WTC11 (cell line): ENCODE results near the gene XRN1. TPM values are rescaled to one million over a fixed set of nuclear protein-coding genes. Genes with fewer than 3 reads are reported as not detected.

ENCODE experiments used
- ATAC-seq: fragments of 200-7000 bp; cut with Tn5 transposase; 2 replicates; pipeline ENCODE4 v1.10.0; 2021; ENCODE audit warnings: mild to moderate bottlenecking, moderate library complexity
- CTCF ChIA-PET: fragments of 300-600 bp; sonication (Branson Sonifier 250); formaldehyde crosslinking; loops from one replicate; lab custom pipeline; 2021; ENCODE audit warnings: antibody characterized with exemption; lab: Charles Lee
- POLR2A ChIA-PET: fragments of 350-600 bp; sonication (Branson Sonifier 250); formaldehyde crosslinking; loops from one replicate; lab custom pipeline; 2021; ENCODE audit warnings: antibody characterized with exemption; lab: Charles Lee
- DNase-seq: peaks from one replicate; pipeline ENCODE4 v3.0.0; 2021; ENCODE audit warnings: low spot score
- H3K27ac Mint-ChIP-seq: 2 replicates; pipeline ENCODE4 v1.8.0; 2021; ENCODE audit warnings: mixed read lengths
- H3K27me3 Mint-ChIP-seq: 2 replicates; pipeline ENCODE4 v1.8.0; 2021; ENCODE audit warnings: low read depth, mild to moderate bottlenecking, moderate library complexity, mixed read lengths
- H3K36me3 Mint-ChIP-seq: 2 replicates; pipeline ENCODE4 v1.8.0; 2021; ENCODE audit warnings: mixed read lengths
- H3K4me1 Mint-ChIP-seq: 2 replicates; pipeline ENCODE4 v1.8.0; 2022; ENCODE audit warnings: mixed read lengths
- H3K4me3 Mint-ChIP-seq: 2 replicates; pipeline ENCODE4 v1.8.0; 2021; ENCODE audit warnings: mild to moderate bottlenecking, moderate library complexity, mixed read lengths
- H3K9me3 Mint-ChIP-seq: 2 replicates; pipeline ENCODE4 v1.8.0; 2021; ENCODE audit warnings: mixed read lengths
- CREB1 ChIP-seq: sonication (generic); formaldehyde crosslinking; IDR thresholded peaks from 2 replicates; pipeline ENCODE4 v1.8.0; 2023; ENCODE audit warnings: mild to moderate bottlenecking, missing genetic modification reagents
- CREM ChIP-seq: sonication (generic); formaldehyde crosslinking; IDR thresholded peaks from 2 replicates; pipeline ENCODE4 v1.8.1; 2022; ENCODE audit warnings: mild to moderate bottlenecking, missing genetic modification reagents, moderate library complexity
- ETV6 ChIP-seq: sonication (generic); formaldehyde crosslinking; IDR thresholded peaks from 2 replicates; pipeline ENCODE4 v1.8.1; 2022; ENCODE audit warnings: mild to moderate bottlenecking, missing genetic modification reagents
- GABPB1 ChIP-seq: sonication (generic); formaldehyde crosslinking; IDR thresholded peaks from 2 replicates; pipeline ENCODE4 v1.8.1; 2023; ENCODE audit warnings: mild to moderate bottlenecking, missing genetic modification reagents
- HMGA2 ChIP-seq: fragments of 250-450 bp; sonication (Bioruptor Pico); IDR thresholded peaks from 2 replicates; pipeline ENCODE4 v1.4.0; 2021; ENCODE audit warnings: mild to moderate bottlenecking, moderate library complexity
- HMGXB4 ChIP-seq: sonication (generic); formaldehyde crosslinking; IDR thresholded peaks from 2 replicates; pipeline ENCODE4 v1.8.1; 2023; ENCODE audit warnings: mild to moderate bottlenecking, moderate library complexity, missing genetic modification reagents
- IRF1 ChIP-seq: sonication (generic); formaldehyde crosslinking; IDR thresholded peaks from 2 replicates; pipeline ENCODE4 v1.8.0; 2023; ENCODE audit warnings: missing genetic modification reagents
- MAX ChIP-seq: sonication (generic); formaldehyde crosslinking; IDR thresholded peaks from 2 replicates; pipeline ENCODE4 v1.8.0; 2022; ENCODE audit warnings: mild to moderate bottlenecking, missing genetic modification reagents
- PRDM15 ChIP-seq: sonication (generic); formaldehyde crosslinking; IDR thresholded peaks from 2 replicates; pipeline ENCODE4 v1.8.0; 2022; ENCODE audit warnings: missing genetic modification reagents
- PREB ChIP-seq: sonication (generic); formaldehyde crosslinking; IDR thresholded peaks from 2 replicates; pipeline ENCODE4 v1.8.1; 2022; ENCODE audit warnings: mild to moderate bottlenecking, missing genetic modification reagents, moderate library complexity, borderline replicate concordance
- RELA ChIP-seq: sonication (generic); formaldehyde crosslinking; IDR thresholded peaks from 2 replicates; pipeline ENCODE4 v1.8.1; 2022; ENCODE audit warnings: missing genetic modification reagents, mild to moderate bottlenecking, borderline replicate concordance
- SMAD3 ChIP-seq: sonication (generic); formaldehyde crosslinking; IDR thresholded peaks from 2 replicates; pipeline ENCODE4 v1.8.0; 2022; ENCODE audit warnings: missing genetic modification reagents, mild to moderate bottlenecking, borderline replicate concordance
- SP1 ChIP-seq: sonication (generic); formaldehyde crosslinking; conservative IDR thresholded peaks from 2 replicates; pipeline ENCODE4 v1.8.1; 2022; ENCODE audit warnings: missing genetic modification reagents
- TEAD1 ChIP-seq: sonication (generic); formaldehyde crosslinking; IDR thresholded peaks from 2 replicates; pipeline ENCODE4 v1.8.0; 2022; ENCODE audit warnings: mild to moderate bottlenecking, missing genetic modification reagents
- TP53 ChIP-seq: sonication (generic); formaldehyde crosslinking; IDR thresholded peaks from 2 replicates; pipeline ENCODE4 v1.8.1; 2023; ENCODE audit warnings: mild to moderate bottlenecking, missing genetic modification reagents
- USF1 ChIP-seq: sonication (generic); formaldehyde crosslinking; IDR thresholded peaks from 2 replicates; pipeline ENCODE4 v1.8.0; 2022; ENCODE audit warnings: mild to moderate bottlenecking, missing genetic modification reagents
- USF2 ChIP-seq: sonication (generic); formaldehyde crosslinking; IDR thresholded peaks from 2 replicates; pipeline ENCODE4 v1.8.1; 2023; ENCODE audit warnings: mild to moderate bottlenecking, missing genetic modification reagents, moderate library complexity
- ZBTB21 ChIP-seq: sonication (generic); formaldehyde crosslinking; IDR thresholded peaks from 2 replicates; pipeline ENCODE4 v1.8.1; 2023; ENCODE audit warnings: mild to moderate bottlenecking, missing genetic modification reagents, borderline replicate concordance
- ZNF232 ChIP-seq: sonication (generic); formaldehyde crosslinking; IDR thresholded peaks from 2 replicates; pipeline ENCODE4 v1.8.0; 2022; ENCODE audit warnings: mild to moderate bottlenecking, missing genetic modification reagents
- ZNF532 ChIP-seq: fragments of 250-450 bp; sonication (Bioruptor Pico); IDR thresholded peaks from 2 replicates; pipeline ENCODE4 v1.9.0; 2021; ENCODE audit warnings: mild to moderate bottlenecking, borderline replicate concordance
- total RNA-seq: library from RNA; stranded (reverse); gene quantifications from 3 replicates; pipeline ENCODE4 v1.2.3, GENCODE V29; 2021

XRN1 gene
- total RNA-seq, 1 experiment from 2014 or later, result 19.2 TPM

GRCh38 chr3:142447852-142448823, at the start of gene XRN1 (continued):
- TF ChIP-seq GABPB1 (CRISPR knock-in tag) (peak; percentile 68), CREB1 (CRISPR knock-in tag) (0 out of 2 replicates have a peak, but pooled peaks have one; percentile 28), USF1 (CRISPR knock-in tag) (peak; percentile 46; the same call in 1 of the 2 replicates), CREM (peak; percentile 94), TP53 (CRISPR knock-in tag) (no peak), SMAD3 (CRISPR knock-in tag) (no peak), ETV6 (CRISPR knock-in tag) (peak; percentile 49; the same call in 1 of the 2 replicates), SP1 (CRISPR knock-in tag) (peak; percentile 86), TEAD1 (peak; percentile 67; the same call in 1 of the 2 replicates), MAX (peak; percentile 66; the same call in 1 of the 2 replicates), IRF1 (CRISPR knock-in tag) (peak; percentile 49)

GRCh38 chr3:142495103-142495502, 47.3 kb upstream of the XRN1 start:
- no peak overlapping the region for H3K27ac Mint-ChIP-seq
- ChIA-PET POLR2A (no interaction called here), CTCF (no interaction called here)

More at GRCh38 chr3:142495103-142495502, 47.3 kb upstream of the XRN1 start:
- H3K4me3 Mint-ChIP-seq, result no peak overlapping the region
- peaks cover 7% of the 10 kb centered on the region for H3K36me3 Mint-ChIP-seq
- no peak for ATAC-seq
- H3K9me3 Mint-ChIP-seq, result no peaks in the 10 kb centered on the region
- no peaks in the 10 kb centered on the region for H3K4me1 Mint-ChIP-seq
- TF ChIP-seq USF2 (CRISPR knock-in tag), result no peak
- TF ChIP-seq ZNF532 (CRISPR knock-in tag), result no peak
- no peak for TF ChIP-seq RELA
- no peak for TF ChIP-seq ETV6 (CRISPR knock-in tag)
- TF ChIP-seq HMGA2 (CRISPR knock-in tag), result no peak
- TF ChIP-seq HMGXB4 (CRISPR knock-in tag), result no peak
- TF ChIP-seq PREB (CRISPR knock-in tag), result no peak
- no peak for TF ChIP-seq PRDM15 (CRISPR knock-in tag)
- no peak for TF ChIP-seq ZBTB21 (CRISPR knock-in tag)
- no peak for TF ChIP-seq ZNF232 (CRISPR knock-in tag)
- H3K27me3 Mint-ChIP-seq, result no peaks in the 10 kb centered on the region
- DNase-seq, result no peak
